ENCODE results near the gene UNC5B. TPM values are rescaled to one million over a fixed set of nuclear protein-coding genes. Genes with fewer than 3 reads are reported as not detected.

UNC5B gene
- total RNA-seq, 1 experiment from 2014 or later = 9.9 TPM

- no TSS peak for BruUV-seq (replicated peaks)
- no peak overlapping the region for H3K4me3 ChIP-seq (ENCODE audit: low read depth, low read length, poor library complexity, severe bottlenecking)
- H3K27ac ChIP-seq (ENCODE audit: low read depth, low read length, poor library complexity, severe bottlenecking) = no peak overlapping the region
- DNase-seq (ENCODE audit: low spot score) = no peak
- peaks cover 13% of the 10 kb centered on the region for H3K4me1 ChIP-seq (ENCODE audit: insufficient read depth, low read length, poor library complexity, severe bottlenecking)
- TF ChIP-seq EZH2 (IDR thresholded peaks at IDR 0.05; ENCODE audit: borderline replicate concordance, low read depth, low read length, poor library complexity, severe bottlenecking) (no peak), CTCF (conservative IDR thresholded peaks at IDR 0.05; ENCODE audit: low read depth, low read length) (no peak)
- intact Hi-C loops (cut with micrococcal nuclease; ENCODE audit: unreplicated experiment) = no loop called here
- no peaks in the 10 kb centered on the region for H3K36me3 ChIP-seq (ENCODE audit: insufficient read depth, low read length, poor library complexity, severe bottlenecking)
- H3K27me3 ChIP-seq (replicated peaks; ENCODE audit: insufficient read depth, low read depth, low read length, poor library complexity) = no peaks in the 10 kb centered on the region
- H3K9me3 ChIP-seq (ENCODE audit: low read depth, low read length, poor library complexity, severe bottlenecking) = no peaks in the 10 kb centered on the region
- POLR2A ChIA-PET (ENCODE audit: low non-redundant PET) = no interaction called here
- CTCF ChIA-PET = no interaction called here
These were observed 5.5 kb upstream of the UNC5B start for GRCh38 chr10:71206911-71207310.

GRCh38 chr10:71207578-71207977 is 4.8 kb upstream of the UNC5B start:
- H3K27ac ChIP-seq (ENCODE audit: low read depth, low read length, poor library complexity, severe bottlenecking) = no peak overlapping the region
- BruUV-seq (replicated peaks) = no TSS peak
- ChIA-PET CTCF (no interaction called here), POLR2A (ENCODE audit: low non-redundant PET) (no interaction called here)
- no peaks in the 10 kb centered on the region for H3K27me3 ChIP-seq (replicated peaks; ENCODE audit: insufficient read depth, low read depth, low read length, poor library complexity)
- no peak overlapping the region for H3K4me3 ChIP-seq (ENCODE audit: low read depth, low read length, poor library complexity, severe bottlenecking)
- DNase-seq (ENCODE audit: low spot score) = no peak
- no peaks in the 10 kb centered on the region for H3K36me3 ChIP-seq (ENCODE audit: insufficient read depth, low read length, poor library complexity, severe bottlenecking)
- intact Hi-C loops (cut with micrococcal nuclease; ENCODE audit: unreplicated experiment) = no loop called here
- peaks cover 14% of the 10 kb centered on the region for H3K4me1 ChIP-seq (ENCODE audit: insufficient read depth, low read length, poor library complexity, severe bottlenecking)
- TF ChIP-seq CTCF (conservative IDR thresholded peaks at IDR 0.05; ENCODE audit: low read depth, low read length) (no peak), EZH2 (IDR thresholded peaks at IDR 0.05; ENCODE audit: borderline replicate concordance, low read depth, low read length, poor library complexity, severe bottlenecking) (no peak)
- H3K9me3 ChIP-seq (ENCODE audit: low read depth, low read length, poor library complexity, severe bottlenecking) = no peaks in the 10 kb centered on the region

- Histone ChIP-seq H3K9me3 (ENCODE audit: low read depth, low read length, poor library complexity, severe bottlenecking) (no peaks in the 10 kb centered on the region), H3K27ac (ENCODE audit: low read depth, low read length, poor library complexity, severe bottlenecking) (no peak overlapping the region), H3K4me3 (ENCODE audit: low read depth, low read length, poor library complexity, severe bottlenecking) (no peak overlapping the region), H3K27me3 (replicated peaks; ENCODE audit: insufficient read depth, low read depth, low read length, poor library complexity) (no peaks in the 10 kb centered on the region), H3K36me3 (ENCODE audit: insufficient read depth, low read length, poor library complexity, severe bottlenecking) (no peaks in the 10 kb centered on the region), H3K4me1 (ENCODE audit: insufficient read depth, low read length, poor library complexity, severe bottlenecking) (peaks cover 17% of the 10 kb centered on the region)
- no TSS peak for BruUV-seq (replicated peaks)
- CTCF ChIA-PET = interaction anchor here (0.8 to 1.3 kb wide), 2 partner anchors 12 to 205 kb away, joined by 3 read pairs; no protein-coding TSS in a partner anchor
- no peak for DNase-seq (ENCODE audit: low spot score)
- intact Hi-C loops (cut with micrococcal nuclease; ENCODE audit: unreplicated experiment) = loop anchor here (1.0 kb wide), 1 partner anchor 284 kb away; no protein-coding TSS in a partner anchor
- POLR2A ChIA-PET (ENCODE audit: low non-redundant PET) = interaction anchor here (0.6 kb wide), 1 partner anchor 109 kb away, joined by 4 read pairs; the partner anchor contains the start of gene SLC29A3
- TF ChIP-seq CTCF (conservative IDR thresholded peaks at IDR 0.05; ENCODE audit: low read depth, low read length) = no peak
- no peak for TF ChIP-seq EZH2 (IDR thresholded peaks at IDR 0.05; ENCODE audit: borderline replicate concordance, low read depth, low read length, poor library complexity, severe bottlenecking)
These were observed 3.0 kb upstream of the UNC5B start for GRCh38 chr10:71209352-71209715.

Data from A673 (cell line).